ENCODE data around the gene WDR75. TPM values are rescaled to one million over a fixed set of nuclear protein-coding genes. Genes with fewer than 3 reads are reported as not detected.
A peak's percentile ranks its signal among the peaks of the same experiment; 100 is the strongest.

The WDR75 gene
- total RNA-seq, result 100 to 1,000 TPM; 150 to 177 (median 160) TPM

- Mint-ChIP-seq H3K4me3 (no peak within 1 kb of the TSS), H3K9me3 (no peaks in the 10 kb centered on the region), H3K27me3 (ENCODE audit: low read depth) (no peaks in the 10 kb centered on the region), H3K36me3 (ENCODE audit: insufficient read depth) (peaks cover 2% of the 10 kb centered on the region), H3K4me1 (ENCODE audit: low read depth) (peaks cover 5% of the 10 kb centered on the region)
- DNase-seq (peak; percentile 90), ATAC-seq (peak; percentile 95 to 96)
These were observed at the start of gene WDR75 for GRCh38 chr2:189440947-189441708. TSS of gene WDR75 (plus strand) at chr2:189441474. CDS start at chr2:189441493, 19 bp downstream.

- no peaks in the 10 kb centered on the region for H3K27me3 Mint-ChIP-seq (ENCODE audit: low read depth)
- ATAC-seq, result no peak
- peaks cover 8% of the 10 kb centered on the region for H3K9me3 Mint-ChIP-seq
These were observed 47.7 kb upstream of the WDR75 start for GRCh38 chr2:189393440-189394111.

DNA sequence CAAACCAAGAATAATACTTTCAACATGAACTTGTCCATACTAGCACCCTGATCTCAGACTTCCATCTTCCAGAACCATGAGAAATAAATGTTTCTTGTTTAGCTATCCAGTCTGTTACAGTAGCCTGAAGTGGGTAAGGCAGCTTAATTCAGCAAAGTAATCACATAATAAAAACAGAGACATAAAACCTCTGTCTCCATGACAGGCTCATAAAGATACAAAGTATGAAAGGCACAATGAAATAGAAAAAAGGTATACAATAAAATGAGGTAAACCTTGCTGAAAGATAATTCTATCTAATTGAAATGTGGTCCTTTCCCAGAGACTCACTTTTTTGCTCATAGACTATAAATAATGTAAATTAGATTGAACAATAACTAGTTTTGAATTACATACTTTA is 46.7 kb upstream of the WDR75 start:
- Mint-ChIP-seq H3K4me1 (ENCODE audit: low read depth) (no peaks in the 10 kb centered on the region), H3K4me3 (no peak overlapping the region), H3K36me3 (ENCODE audit: insufficient read depth) (no peaks in the 10 kb centered on the region), H3K9me3 (peaks cover 9% of the 10 kb centered on the region), H3K27me3 (ENCODE audit: low read depth) (no peaks in the 10 kb centered on the region)
- ATAC-seq (no peak), DNase-seq (no peak)

More at GRCh38 chr2:189393440-189394111, 47.7 kb upstream of the WDR75 start:
- Mint-ChIP-seq H3K4me1 (ENCODE audit: low read depth) (no peaks in the 10 kb centered on the region), H3K4me3 (no peak overlapping the region), H3K36me3 (ENCODE audit: insufficient read depth) (no peaks in the 10 kb centered on the region)
- DNase-seq, result no peak

DNA sequence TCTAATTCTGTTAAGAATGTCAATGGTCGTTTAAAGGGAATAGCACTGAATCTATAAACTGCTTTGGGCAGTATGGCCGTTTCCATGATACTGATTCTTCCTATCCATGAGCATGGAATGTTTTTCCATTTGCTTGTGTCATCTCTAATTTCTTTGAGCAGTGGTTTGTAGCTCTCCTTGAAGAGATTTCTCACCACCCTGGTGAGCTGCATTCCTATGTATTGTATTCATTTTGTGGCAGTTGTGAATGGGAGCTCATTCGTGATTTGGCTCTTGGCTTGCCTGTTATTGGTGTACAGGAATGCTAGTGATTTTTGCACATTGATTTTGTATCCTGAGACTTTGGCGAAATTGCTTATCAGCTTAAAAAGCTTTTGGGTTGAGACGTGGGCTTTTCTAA is 38.3 kb upstream of the WDR75 start:
- Mint-ChIP-seq H3K4me1 (ENCODE audit: low read depth) (peaks cover 8% of the 10 kb centered on the region), H3K9me3 (peaks cover 7% of the 10 kb centered on the region), H3K27me3 (ENCODE audit: low read depth) (no peaks in the 10 kb centered on the region), H3K4me3 (no peak overlapping the region), H3K36me3 (ENCODE audit: insufficient read depth) (no peaks in the 10 kb centered on the region)
- ATAC-seq, result no peak
- no peak for DNase-seq

DNA sequence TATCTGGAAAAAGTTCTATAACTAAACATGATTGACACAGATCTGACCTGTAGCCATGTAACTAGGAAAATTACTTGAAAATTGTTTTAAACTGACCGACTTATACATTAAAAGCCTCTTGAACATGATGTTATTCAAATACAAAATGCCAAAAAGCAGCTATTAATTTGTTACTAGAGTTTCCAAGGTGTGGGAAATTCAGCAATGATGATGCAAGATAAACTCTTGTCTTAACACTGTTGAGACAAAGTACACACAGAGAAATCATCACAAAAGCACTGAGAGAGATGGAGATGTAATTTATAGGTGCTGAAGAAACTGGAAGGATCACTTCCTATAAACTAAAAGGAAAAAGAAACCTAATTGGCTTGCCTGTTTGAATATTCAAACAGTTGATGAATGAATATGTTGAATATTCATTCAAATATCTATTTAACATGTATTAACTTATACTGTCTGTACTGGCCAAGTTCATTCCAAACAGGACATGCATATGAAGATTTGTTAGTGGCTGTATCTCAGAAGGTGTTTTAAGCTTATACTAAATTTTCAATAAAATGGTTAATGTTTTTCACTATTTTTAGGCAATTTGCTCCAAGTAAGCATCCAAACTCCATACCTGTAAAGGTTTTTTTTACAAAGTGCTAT is 34.6 kb upstream of the WDR75 start:
- Mint-ChIP-seq H3K4me1 (ENCODE audit: low read depth) (peaks cover 16% of the 10 kb centered on the region), H3K27me3 (ENCODE audit: low read depth) (no peaks in the 10 kb centered on the region), H3K9me3 (no peaks in the 10 kb centered on the region), H3K36me3 (ENCODE audit: insufficient read depth) (no peaks in the 10 kb centered on the region), H3K4me3 (no peak overlapping the region)
- ATAC-seq (no peak), DNase-seq (no peak)

- Mint-ChIP-seq H3K27me3 (ENCODE audit: low read depth) (no peaks in the 10 kb centered on the region), H3K9me3 (no peaks in the 10 kb centered on the region), H3K36me3 (ENCODE audit: insufficient read depth) (no peaks in the 10 kb centered on the region), H3K4me3 (no peak overlapping the region), H3K4me1 (ENCODE audit: low read depth) (peaks cover 16% of the 10 kb centered on the region)
- ATAC-seq, result no peak
- no peak for DNase-seq
These were observed 33.7 kb upstream of the WDR75 start for GRCh38 chr2:189407281-189408209.

DNA sequence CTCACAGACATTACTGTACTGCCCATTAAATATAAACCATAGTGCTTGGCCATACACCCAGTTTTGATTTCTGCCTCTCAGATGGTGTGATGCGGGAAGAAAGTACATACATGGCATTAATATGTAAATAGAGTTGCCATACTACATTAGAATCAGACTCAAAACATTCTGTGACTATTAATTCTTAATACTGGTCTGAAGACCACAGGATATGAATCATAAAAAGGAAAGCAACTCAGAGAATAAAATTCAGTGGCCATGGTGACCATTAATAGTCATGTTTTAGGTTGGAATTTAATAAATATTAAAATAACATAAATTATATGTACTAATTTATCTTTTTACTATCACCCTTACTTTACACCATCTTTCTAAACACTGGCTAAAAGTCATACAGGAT is 33.0 kb upstream of the WDR75 start:
- H3K4me1 Mint-ChIP-seq (ENCODE audit: low read depth), result peaks cover 16% of the 10 kb centered on the region
- H3K4me3 Mint-ChIP-seq, result no peak overlapping the region
- H3K27me3 Mint-ChIP-seq (ENCODE audit: low read depth), result no peaks in the 10 kb centered on the region
- no peaks in the 10 kb centered on the region for H3K9me3 Mint-ChIP-seq
- DNase-seq, result no peak
- ATAC-seq, result no peak
- H3K36me3 Mint-ChIP-seq (ENCODE audit: insufficient read depth), result no peaks in the 10 kb centered on the region

DNA sequence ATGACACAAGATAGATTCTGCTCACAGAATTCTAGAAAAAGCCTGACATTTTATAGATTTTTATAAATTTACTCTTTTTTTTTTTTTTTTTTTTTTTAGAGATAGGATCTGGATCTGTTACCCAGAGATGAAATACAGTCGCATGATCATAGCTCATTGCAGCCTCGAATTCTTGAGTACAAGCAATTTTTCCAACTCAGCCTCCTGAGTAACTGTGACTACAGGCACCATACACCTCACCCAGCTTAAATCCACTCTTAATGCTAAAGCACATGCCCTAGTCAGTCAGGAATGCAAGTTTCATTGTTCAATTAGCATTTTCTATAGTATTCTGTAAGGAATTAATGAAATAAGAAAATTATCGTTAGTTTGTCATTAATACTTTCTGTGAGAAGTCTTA is 32.1 kb upstream of the WDR75 start:
- Mint-ChIP-seq H3K4me3 (no peak overlapping the region), H3K9me3 (no peaks in the 10 kb centered on the region), H3K4me1 (ENCODE audit: low read depth) (peaks cover 16% of the 10 kb centered on the region), H3K27me3 (ENCODE audit: low read depth) (no peaks in the 10 kb centered on the region), H3K36me3 (ENCODE audit: insufficient read depth) (no peaks in the 10 kb centered on the region)
- no peak for ATAC-seq
- no peak for DNase-seq

- H3K4me1 Mint-ChIP-seq (ENCODE audit: low read depth), result peaks cover 16% of the 10 kb centered on the region
- ATAC-seq (no peak), DNase-seq (no peak)
- no peaks in the 10 kb centered on the region for H3K27me3 Mint-ChIP-seq (ENCODE audit: low read depth)
- no peak overlapping the region for H3K4me3 Mint-ChIP-seq
- no peaks in the 10 kb centered on the region for H3K36me3 Mint-ChIP-seq (ENCODE audit: insufficient read depth)
- H3K9me3 Mint-ChIP-seq, result no peaks in the 10 kb centered on the region
These were observed 31.6 kb upstream of the WDR75 start for GRCh38 chr2:189409647-189410046.

GRCh38 chr2:189411860-189412259 is 29.4 kb upstream of the WDR75 start:
- Mint-ChIP-seq H3K9me3 (no peaks in the 10 kb centered on the region), H3K4me3 (no peak overlapping the region), H3K36me3 (ENCODE audit: insufficient read depth) (no peaks in the 10 kb centered on the region), H3K4me1 (ENCODE audit: low read depth) (peaks cover 16% of the 10 kb centered on the region), H3K27me3 (ENCODE audit: low read depth) (no peaks in the 10 kb centered on the region)
- ATAC-seq, result no peak
- DNase-seq, result no peak

DNA sequence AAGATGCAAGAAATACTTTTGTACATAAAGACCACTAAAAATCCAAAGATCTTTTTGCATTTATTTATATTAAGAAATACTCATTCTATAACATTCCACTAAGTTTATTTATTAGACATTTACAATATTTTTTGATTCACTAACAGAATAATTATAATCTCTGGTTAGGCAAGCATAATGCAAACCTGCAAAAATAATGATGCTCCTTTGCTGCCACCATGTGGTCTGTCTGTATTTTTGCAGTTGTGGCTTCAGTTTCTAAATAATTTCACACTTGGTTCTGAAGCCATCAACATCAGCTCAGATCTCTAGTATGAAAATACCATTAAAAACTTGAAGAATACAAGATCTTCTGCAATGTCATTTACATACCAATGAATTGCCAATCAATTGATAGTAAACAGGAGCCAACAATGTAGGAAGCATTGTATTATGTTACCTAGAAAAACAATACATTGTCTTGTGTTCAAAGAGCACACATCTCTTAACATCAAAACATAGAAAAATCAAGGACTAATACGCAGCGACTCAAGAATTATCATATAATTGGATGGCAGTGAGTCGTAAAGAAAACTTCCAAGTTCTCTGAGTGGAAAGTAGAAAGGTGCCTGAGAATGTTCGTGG is 28.8 kb upstream of the WDR75 start:
- ATAC-seq, result no peak

DNA sequence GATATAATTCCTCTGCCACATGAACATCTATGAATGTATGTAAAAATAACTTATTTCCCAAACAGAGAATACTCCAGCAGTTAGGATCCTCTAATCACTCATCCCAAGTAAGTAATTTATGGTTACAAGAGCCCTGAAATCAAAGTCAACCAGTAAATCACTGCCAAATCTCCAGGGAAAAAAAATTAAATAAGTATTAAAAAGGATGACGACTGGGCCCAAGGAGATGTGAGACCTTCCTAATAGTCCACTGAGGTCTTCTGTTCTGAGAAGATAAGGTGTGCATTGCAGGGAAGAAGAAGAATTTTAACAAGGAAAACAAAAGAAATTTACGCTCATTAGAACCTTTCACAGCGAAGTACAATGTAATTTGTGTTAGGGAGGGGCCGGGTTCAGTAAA is 28.0 kb upstream of the WDR75 start:
- Mint-ChIP-seq H3K4me3 (no peak overlapping the region), H3K36me3 (ENCODE audit: insufficient read depth) (no peaks in the 10 kb centered on the region), H3K9me3 (no peaks in the 10 kb centered on the region), H3K27me3 (ENCODE audit: low read depth) (no peaks in the 10 kb centered on the region), H3K4me1 (ENCODE audit: low read depth) (peaks cover 4% of the 10 kb centered on the region)
- ATAC-seq, result no peak
- no peak for DNase-seq

More for the DNA sequence above, 28.8 kb upstream of the WDR75 start:
- no peaks in the 10 kb centered on the region for H3K27me3 Mint-ChIP-seq (ENCODE audit: low read depth)
- peak; percentile 34 for DNase-seq
- H3K4me3 Mint-ChIP-seq, result no peak overlapping the region
- H3K36me3 Mint-ChIP-seq (ENCODE audit: insufficient read depth), result no peaks in the 10 kb centered on the region
- no peaks in the 10 kb centered on the region for H3K9me3 Mint-ChIP-seq
- peaks cover 12% of the 10 kb centered on the region for H3K4me1 Mint-ChIP-seq (ENCODE audit: low read depth)

- peaks cover 4% of the 10 kb centered on the region for H3K27me3 Mint-ChIP-seq (ENCODE audit: low read depth)
- ATAC-seq (no peak), DNase-seq (no peak)
- H3K36me3 Mint-ChIP-seq (ENCODE audit: insufficient read depth), result no peaks in the 10 kb centered on the region
- H3K9me3 Mint-ChIP-seq, result no peaks in the 10 kb centered on the region
- no peak overlapping the region for H3K4me3 Mint-ChIP-seq
- no peaks in the 10 kb centered on the region for H3K4me1 Mint-ChIP-seq (ENCODE audit: low read depth)
These were observed 19.6 kb upstream of the WDR75 start for GRCh38 chr2:189421644-189422043.

Measured in activated T-cell treated with anti-CD3 and anti-CD28 coated beads, Interleukin-2, amount 50 U/mL, for 4 hours (primary cell).